Thyroid gland (tissue), 4 donors: Measurements from ENCODE around the gene SRRM2. TPM values are rescaled to one million over a fixed set of nuclear protein-coding genes. Genes with fewer than 3 reads are reported as not detected.

Source experiments
- DNase-seq, 2 donors: peaks; one replicate each; pipeline ENCODE4 v3.0.0-alpha.2; 2019
- H3K27ac ChIP-seq, 3 donors: fragments of 200-600 bp; sonication (generic); 1 replicate in 2 of 3; 2 replicates in 1 of 3; pipeline ENCODE4 v1.5.1; 2016 to 2019; ENCODE audit warnings: mild to moderate bottlenecking in 1 of 3, moderate library complexity in 1 of 3
- H3K27me3 ChIP-seq: fragments of 200-600 bp; sonication (generic); one replicate; pipeline ENCODE4 v1.5.1; 2019
- H3K36me3 ChIP-seq, 2 donors: fragments of 200-600 bp; sonication (generic); one replicate each; pipeline ENCODE4 v1.5.1; 2016 to 2019
- H3K4me1 ChIP-seq, 2 donors: fragments of 200-600 bp; sonication (generic); one replicate each; pipeline ENCODE4 v1.5.1; 2017 to 2019
- H3K4me3 ChIP-seq, 3 donors: fragments of 200-600 bp; sonication (generic); replicated peaks in 1 of 3; 1 replicate in 2 of 3; 2 replicates in 1 of 3; pipeline ENCODE4 v1.5.1; 2016; ENCODE audit warnings: mild to moderate bottlenecking in 1 of 3
- H3K9me3 ChIP-seq: fragments of 200-600 bp; sonication (generic); one replicate; pipeline ENCODE4 v1.5.1; 2017
- POLR2A ChIP-seq, 2 donors: fragments of 450-650 bp; IDR thresholded peaks; one replicate each; pipeline ENCODE4 v1.6.1; 2017; ENCODE audit warnings: antibody characterized with exemption in 2 of 2, mild to moderate bottlenecking in 2 of 2, moderate library complexity in 1 of 2
- WGBS, 2 donors: methylation state at CpG; one replicate each; pipeline ENCODE4 v1.1.5; 2017; 5-methylcytosine and 5-hydroxymethylcytosine counted together
- intact Hi-C: fragments of 100-400 bp; cut with DNase I; formaldehyde crosslinking; loops from one replicate; pipeline ENCODE4 v1.15.1; 2023
- small RNA-seq: library from RNA; depleted of rRNA; stranded (forward); fragments of <200 nt; gene quantifications from one replicate; pipeline ENCODE3, GENCODE V24; 2016
- total RNA-seq, 4 donors: library from RNA; depleted of rRNA; stranded (reverse); fragments of >200 nt; gene quantifications; one replicate each; pipeline ENCODE4 v1.2.3, GENCODE V29; 2016
- TF ChIP-seq, protein P1 (sequence below), 6 experiments: fragments of 200-600 bp in 3 of 6; fragments of 450-650 bp in 3 of 6; sonication (generic) in 3 of 6; IDR thresholded peaks; one replicate each; pipeline ENCODE4 v1.5.1; 2016 to 2019; ENCODE audit warnings: antibody characterized with exemption in 6 of 6, mild to moderate bottlenecking in 2 of 6, inconsistent platforms in 1 of 6, moderate library complexity in 1 of 6

The SRRM2 gene
- total RNA-seq, 4 donors from 2014 or later, result 262 to 378 (median 312) TPM

DNA sequence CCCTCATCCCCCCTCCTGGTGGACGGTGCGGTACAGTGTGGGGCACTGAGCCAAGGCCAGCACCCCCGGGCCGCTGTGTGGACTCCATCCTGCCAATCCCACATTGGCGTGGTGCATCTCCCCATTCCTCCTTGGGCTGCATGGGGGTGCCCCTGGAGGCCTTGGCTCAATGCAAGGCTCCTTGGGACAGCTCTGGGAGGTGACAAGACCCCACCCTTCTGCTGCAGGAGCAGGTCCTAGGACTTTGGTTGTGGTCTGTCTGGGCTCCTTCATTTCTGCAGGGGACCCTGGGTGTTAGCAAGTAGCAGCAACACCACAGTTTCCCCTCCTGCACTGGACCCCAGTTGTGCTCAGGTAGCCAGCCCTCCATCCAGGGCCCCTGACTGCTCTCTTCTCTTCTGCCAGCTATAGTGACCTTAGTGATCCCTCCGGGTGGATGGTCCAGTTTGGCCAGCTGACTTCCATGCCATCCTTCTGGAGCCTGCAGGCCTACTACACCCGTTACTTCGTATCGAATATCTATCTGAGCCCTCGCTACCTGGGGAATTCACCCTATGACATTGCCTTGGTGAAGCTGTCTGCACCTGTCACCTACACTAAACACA is 65.9 kb downstream of the SRRM2 start:
- 82 to 84% methylated on average over 10 of the region's 10 CpGs for WGBS, 2 donors
- intact Hi-C loops, result no loop called here
- TF ChIP-seq POLR2A (IDR thresholded peaks at IDR 0.05), result no peak
- TF ChIP-seq, protein P1, sequence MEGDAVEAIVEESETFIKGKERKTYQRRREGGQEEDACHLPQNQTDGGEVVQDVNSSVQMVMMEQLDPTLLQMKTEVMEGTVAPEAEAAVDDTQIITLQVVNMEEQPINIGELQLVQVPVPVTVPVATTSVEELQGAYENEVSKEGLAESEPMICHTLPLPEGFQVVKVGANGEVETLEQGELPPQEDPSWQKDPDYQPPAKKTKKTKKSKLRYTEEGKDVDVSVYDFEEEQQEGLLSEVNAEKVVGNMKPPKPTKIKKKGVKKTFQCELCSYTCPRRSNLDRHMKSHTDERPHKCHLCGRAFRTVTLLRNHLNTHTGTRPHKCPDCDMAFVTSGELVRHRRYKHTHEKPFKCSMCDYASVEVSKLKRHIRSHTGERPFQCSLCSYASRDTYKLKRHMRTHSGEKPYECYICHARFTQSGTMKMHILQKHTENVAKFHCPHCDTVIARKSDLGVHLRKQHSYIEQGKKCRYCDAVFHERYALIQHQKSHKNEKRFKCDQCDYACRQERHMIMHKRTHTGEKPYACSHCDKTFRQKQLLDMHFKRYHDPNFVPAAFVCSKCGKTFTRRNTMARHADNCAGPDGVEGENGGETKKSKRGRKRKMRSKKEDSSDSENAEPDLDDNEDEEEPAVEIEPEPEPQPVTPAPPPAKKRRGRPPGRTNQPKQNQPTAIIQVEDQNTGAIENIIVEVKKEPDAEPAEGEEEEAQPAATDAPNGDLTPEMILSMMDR (IDR thresholded peaks at IDR 0.05), result no peak
- Histone ChIP-seq H3K27me3 (no peaks in the 10 kb centered on the region), H3K4me1 (no peaks in the 10 kb centered on the region), H3K36me3 (no peaks in the 10 kb centered on the region), H3K4me3 (no peak overlapping the region), H3K9me3 (no peaks in the 10 kb centered on the region), H3K27ac (no peak overlapping the region)
- no peak for DNase-seq

DNA sequence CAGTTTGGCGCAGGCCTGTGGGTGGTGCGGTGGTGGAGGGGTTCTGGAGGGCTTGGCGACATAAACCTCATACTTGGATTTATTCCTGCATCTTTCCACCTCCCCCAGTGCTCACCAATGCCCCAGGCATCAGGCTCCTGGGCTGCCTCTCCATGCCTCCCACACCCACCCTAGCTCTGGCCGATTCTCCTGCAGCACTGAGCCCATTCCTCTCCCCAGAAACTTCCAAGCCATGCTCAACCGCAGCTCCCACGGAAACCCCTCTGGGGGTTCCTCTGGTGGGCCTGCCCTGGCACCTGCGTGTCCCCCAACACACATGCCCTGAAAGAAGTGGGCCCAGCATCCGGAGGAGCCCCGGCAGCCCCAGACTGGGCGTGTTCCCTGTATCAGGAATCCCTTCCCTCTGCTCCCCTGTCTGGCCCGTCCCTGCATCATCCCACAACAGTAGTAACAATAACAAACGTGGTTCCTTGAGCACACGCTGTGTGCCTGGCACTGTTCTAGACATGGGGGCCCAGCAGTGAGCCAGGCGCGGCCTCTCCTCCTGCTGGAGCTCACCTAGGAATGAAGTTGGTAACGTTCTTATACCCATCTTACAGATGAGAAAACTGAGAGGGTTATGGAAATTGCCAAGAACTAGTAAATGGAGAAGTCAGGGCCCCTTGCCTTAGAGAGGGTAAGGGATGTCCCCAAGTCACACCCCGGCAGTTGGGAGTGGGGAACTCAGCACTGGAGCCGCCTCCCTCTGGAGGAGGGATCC is 66.9 kb downstream of the SRRM2 start:
- H3K4me3 ChIP-seq, result no peak overlapping the region
- no peaks in the 10 kb centered on the region for H3K27me3 ChIP-seq
- WGBS, 2 donors, result 85 to 86% methylated on average over 10 to 18 of the region's 18 CpGs
- H3K27ac ChIP-seq, result no peak overlapping the region
- TF ChIP-seq, protein P1 (IDR thresholded peaks at IDR 0.05), result no peak
- no peaks in the 10 kb centered on the region for H3K36me3 ChIP-seq
- H3K4me1 ChIP-seq, result no peaks in the 10 kb centered on the region
- DNase-seq, result no peak
- H3K9me3 ChIP-seq, result no peaks in the 10 kb centered on the region
- intact Hi-C loops, result no loop called here

DNA sequence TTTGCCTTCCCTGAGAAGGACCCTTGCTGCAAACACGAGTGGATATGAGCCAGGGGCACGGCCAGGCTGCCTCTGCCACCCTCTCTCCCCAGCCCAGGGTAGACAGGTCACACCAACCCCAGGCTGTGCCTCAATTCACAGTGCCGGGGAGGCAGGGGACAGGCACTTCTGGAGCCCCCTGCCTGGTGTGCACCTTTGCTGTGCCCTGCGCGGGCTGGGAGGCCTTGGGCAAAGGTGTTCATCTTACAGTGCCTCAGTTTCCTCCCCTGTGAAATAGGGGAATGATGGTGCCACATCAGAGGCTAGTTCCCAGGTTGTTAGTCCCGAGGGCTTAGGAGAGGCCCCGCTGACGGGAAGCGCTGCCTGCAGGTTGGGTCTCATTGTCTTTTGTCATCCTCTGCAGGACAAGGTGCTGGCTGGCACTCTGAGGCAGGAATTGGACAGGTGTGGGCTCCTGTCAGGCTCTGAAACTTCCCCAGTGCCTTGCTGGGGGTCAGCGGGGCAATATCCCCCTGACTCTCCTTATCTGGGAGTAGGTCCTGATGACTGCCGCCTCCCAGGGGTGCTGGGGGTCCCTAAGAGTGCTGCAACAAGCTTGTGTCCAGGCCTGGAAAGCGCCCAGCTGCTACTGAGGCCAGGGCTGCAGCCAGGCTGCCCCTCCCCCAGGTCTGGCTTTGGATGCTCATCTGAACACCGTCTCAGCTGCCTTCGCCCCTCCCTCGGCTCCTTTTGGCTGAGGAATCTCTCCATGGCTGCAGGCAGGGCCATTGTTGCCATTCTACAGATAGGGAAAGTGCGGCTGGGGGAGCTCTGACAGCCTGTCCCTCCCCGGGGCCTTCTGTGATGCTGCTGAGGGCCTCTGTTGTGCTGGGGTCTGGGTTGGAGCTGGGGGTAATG is 67.7 kb downstream of the SRRM2 start:
- Histone ChIP-seq H3K36me3 (no peaks in the 10 kb centered on the region), H3K4me1 (no peaks in the 10 kb centered on the region), H3K27ac (no peak overlapping the region), H3K4me3 (no peak overlapping the region), H3K27me3 (no peaks in the 10 kb centered on the region), H3K9me3 (no peaks in the 10 kb centered on the region)
- no peak for DNase-seq
- intact Hi-C loops, result no loop called here
- TF ChIP-seq POLR2A (IDR thresholded peaks at IDR 0.05), result no peak
- TF ChIP-seq, protein P1 (IDR thresholded peaks at IDR 0.05), result no peak
- WGBS, 2 donors, result 67 to 69% methylated on average over 9 to 10 of the region's 17 CpGs

Small RNAs within 50 kb of the gene (small RNA-seq; reads per million reads assigned to genes)
- gene SNORA3C, result not detected

Other genes with a start within 250 kb of the SRRM2 start
- 10 to 100 TPM; 33.1 to 62.1 (median 36.3) TPM for gene ATP6V0C, start 238.7 kb upstream of the SRRM2 start, total RNA-seq
- gene AMDHD2, start 232.3 kb upstream of the SRRM2 start, total RNA-seq, result 10 to 100 TPM; 32.6 to 43.5 (median 37.9) TPM
- gene CEMP1, start 221.2 kb upstream of the SRRM2 start, total RNA-seq, result 1 to 10 TPM; 3.6 to 7.8 (median 3.6) TPM
- gene PDPK1, start 214.6 kb upstream of the SRRM2 start, total RNA-seq, result 10 to 100 TPM; 33.3 to 89.0 (median 39.5) TPM
- 10 to 100 TPM in 3 of 4 donors, 1 to 10 TPM in 1; 8.6 to 23.3 (median 15.1) TPM for gene KCTD5, start 70.1 kb upstream of the SRRM2 start, total RNA-seq
- 1 to 10 TPM in 3 of 4 donors, not detected in 1; 1.1 to 1.5 (median 1.1) TPM for gene PRSS27, start 32.4 kb upstream of the SRRM2 start, total RNA-seq
- 100 to 1,000 TPM; 373 to 786 (median 647) TPM for gene ELOB, start 24.6 kb downstream of the SRRM2 start, total RNA-seq
- gene PRSS33, start 34.9 kb downstream of the SRRM2 start, total RNA-seq, result not detected
- gene PRSS41, start 45.8 kb downstream of the SRRM2 start, total RNA-seq, result not detected
- under 1 TPM in 1 of 4 donors, not detected in 3; 0.56 TPM for gene PRSS21, start 64.6 kb downstream of the SRRM2 start, total RNA-seq
- not detected for gene ZG16B, start 77.7 kb downstream of the SRRM2 start, total RNA-seq
- 1 to 10 TPM; 1.2 to 7.7 (median 4.6) TPM for gene PRSS22, start 105.5 kb downstream of the SRRM2 start, total RNA-seq
- gene FLYWCH2, start 130.6 kb downstream of the SRRM2 start, total RNA-seq, result 10 to 100 TPM; 58.4 to 89.3 (median 73.8) TPM
- 10 to 100 TPM; 31.3 to 49.8 (median 41.5) TPM for gene FLYWCH1, start 159.3 kb downstream of the SRRM2 start, total RNA-seq
- not detected for gene KREMEN2, start 211.6 kb downstream of the SRRM2 start, total RNA-seq
- gene PAQR4, start 216.7 kb downstream of the SRRM2 start, total RNA-seq, result 1 to 10 TPM; 2.8 to 5.6 (median 3.3) TPM
- under 1 TPM in 2 of 4 donors, not detected in 2; 0.81 to 0.88 TPM for gene PKMYT1, start 227.8 kb downstream of the SRRM2 start, total RNA-seq